Activated CD4-positive, CD25-positive, alpha-beta regulatory T cell treated with anti-CD3 and anti-CD28 coated beads, Interleukin-2, amount 50 U/mL, for 16 hours (primary cell): Measurements from ENCODE around the gene TAPT1.

ENCODE experiments used
- DNase-seq: peaks from one replicate; pipeline ENCODE4 v3.0.0-alpha.2; 2020; ENCODE audit warnings: low read depth, low spot score

The TAPT1 gene

GRCh38 chr4:16139066-16139945, 87.0 kb downstream of the TAPT1 start:
- DNase-seq: no peak

GRCh38 chr4:16136827-16137226, 89.4 kb downstream of the TAPT1 start:
- DNase-seq: no peak

GRCh38 chr4:16136311-16136710, 90.0 kb downstream of the TAPT1 start:
- DNase-seq: no peak

- DNase-seq: no peak
Observed at GRCh38 chr4:16133406-16133805, 92.9 kb downstream of the TAPT1 start.

- DNase-seq: no peak
Observed at GRCh38 chr4:16131293-16131692, 95.0 kb downstream of the TAPT1 start.

- no peak for DNase-seq
Observed at GRCh38 chr4:16129336-16129735, 96.9 kb downstream of the TAPT1 start.

GRCh38 chr4:16126714-16127113, 99.6 kb downstream of the TAPT1 start:
- DNase-seq: no peak

GRCh38 chr4:16125571-16126445, 100.5 kb downstream of the TAPT1 start:
- no peak for DNase-seq

GRCh38 chr4:16124232-16124631, 102.0 kb downstream of the TAPT1 start:
- no peak for DNase-seq

GRCh38 chr4:16123356-16124084, 102.8 kb downstream of the TAPT1 start:
- no peak for DNase-seq

- no peak for DNase-seq
Observed at GRCh38 chr4:16122784-16123183, 103.5 kb downstream of the TAPT1 start.

GRCh38 chr4:16122308-16122711, 104.0 kb downstream of the TAPT1 start:
- DNase-seq: no peak

GRCh38 chr4:16120720-16121119, 105.6 kb downstream of the TAPT1 start:
- no peak for DNase-seq

GRCh38 chr4:16119981-16120380, 106.3 kb downstream of the TAPT1 start:
- no peak for DNase-seq

- DNase-seq: no peak
Observed at GRCh38 chr4:16118090-16118489, 108.2 kb downstream of the TAPT1 start.

- no peak for DNase-seq
Observed at GRCh38 chr4:16117164-16117563, 109.1 kb downstream of the TAPT1 start.

- no peak for DNase-seq
Observed at GRCh38 chr4:16116493-16116990, 109.7 kb downstream of the TAPT1 start.

GRCh38 chr4:16116019-16116418, 110.3 kb downstream of the TAPT1 start:
- DNase-seq: no peak

- no peak for DNase-seq
Observed at GRCh38 chr4:16114546-16114945, 111.7 kb downstream of the TAPT1 start.

- no peak for DNase-seq
Observed at GRCh38 chr4:16113741-16114140, 112.5 kb downstream of the TAPT1 start.

- DNase-seq: no peak
Observed at GRCh38 chr4:16111533-16111932, 114.7 kb downstream of the TAPT1 start.
